T47D (cell line): ENCODE measurements around the gene MOCOS.
"Not testable (repeated sequence)": the region's sequence is repeated elsewhere in the genome, so short reads cannot be mapped to it uniquely, and the experiment has no call there.

Experiments
- DNase-seq, 2 experiments: peaks; one replicate each; pipeline versions ENCODE4 v3.0.0 to v3.0.0-alpha.2; 2011 to 2012; ENCODE audit warnings: low read depth in 1 of 2, low spot score in 1 of 2
- JUND ChIP-seq: IDR thresholded peaks from 2 replicates; pipeline ENCODE4 v1.6.1; 2012; ENCODE audit warnings: low read depth
- in situ Hi-C: cut with HindIII; loops from 2 replicates; pipeline ENCODE4 v1.10.0; 2016; ENCODE audit warnings: low sequenced_read_pairs, low pct_unique_long_range_greater_than_20kb

MOCOS gene

DNA sequence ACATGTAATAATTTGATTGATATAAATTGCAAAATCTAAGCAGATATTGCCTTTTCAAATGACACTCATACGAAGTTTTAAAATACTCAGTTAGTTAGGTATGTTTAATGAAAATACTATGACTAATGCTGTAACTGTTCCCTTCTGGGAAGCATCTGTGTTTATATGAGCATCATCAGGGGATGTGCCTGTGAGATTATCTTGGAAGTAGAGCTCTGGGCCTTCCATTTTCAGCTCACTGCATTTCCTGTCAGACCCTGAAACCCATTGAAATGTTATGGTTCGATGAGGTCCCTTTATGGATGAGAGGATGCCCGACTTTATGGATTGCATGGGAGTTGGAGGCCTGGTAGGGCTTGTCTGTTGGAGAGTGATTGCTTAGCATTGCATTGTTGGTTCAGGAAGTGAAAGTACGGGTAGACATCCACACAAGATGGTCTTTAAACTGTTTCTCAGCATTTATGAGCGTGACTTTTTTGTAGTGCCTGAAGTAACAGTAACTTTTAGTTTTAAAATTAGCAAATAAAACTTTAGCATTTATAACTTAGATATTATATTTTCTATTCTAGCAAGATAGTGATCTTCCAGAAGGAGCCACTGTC is 28.9 kb upstream of the MOCOS start:
- no peak for TF ChIP-seq JUND
- no peak for DNase-seq
- in situ Hi-C loops, result no loop called here

DNA sequence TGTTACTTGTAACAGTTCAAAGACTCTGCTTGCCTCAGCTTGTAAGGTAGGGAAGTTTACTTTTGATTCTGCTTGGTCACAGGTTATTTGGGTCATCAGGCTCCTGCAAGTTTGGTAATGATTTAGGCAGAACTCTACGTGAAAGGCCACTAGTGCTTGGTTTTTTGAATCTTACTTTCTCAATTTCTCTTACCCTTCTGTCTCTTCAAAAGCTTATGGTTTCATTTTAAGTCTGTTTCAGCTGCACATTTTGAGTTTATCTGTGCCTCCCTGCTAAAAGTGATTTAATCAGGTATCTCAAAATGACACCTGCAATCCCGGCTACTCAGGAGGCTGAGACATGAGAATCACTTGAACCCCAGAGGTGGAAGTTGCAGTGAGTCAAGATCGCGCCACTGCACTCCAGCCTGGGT is 26.3 kb upstream of the MOCOS start:
- in situ Hi-C loops, result no loop called here
- no peak for TF ChIP-seq JUND
- no peak for DNase-seq

DNA sequence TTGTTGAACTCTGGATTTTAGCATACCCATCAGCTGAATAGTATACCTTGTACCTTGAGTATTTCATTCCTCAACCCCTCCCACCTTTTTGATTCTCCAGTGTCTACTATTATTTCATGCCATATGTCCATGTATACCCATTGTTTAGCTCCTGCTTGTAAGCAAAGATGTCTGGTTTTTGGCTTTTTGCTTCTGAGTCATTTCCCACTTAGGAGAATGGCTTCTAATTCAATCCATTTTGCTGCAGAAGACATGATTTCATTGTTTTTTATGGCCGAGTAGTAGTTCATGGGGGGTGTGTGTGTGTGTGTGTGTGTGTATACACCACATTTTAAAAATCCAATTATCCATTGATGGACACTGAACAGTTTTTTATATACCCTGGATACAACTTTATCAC is 24.3 kb upstream of the MOCOS start:
- DNase-seq, result no peak
- TF ChIP-seq JUND, result no peak
- in situ Hi-C loops, result no loop called here

DNA sequence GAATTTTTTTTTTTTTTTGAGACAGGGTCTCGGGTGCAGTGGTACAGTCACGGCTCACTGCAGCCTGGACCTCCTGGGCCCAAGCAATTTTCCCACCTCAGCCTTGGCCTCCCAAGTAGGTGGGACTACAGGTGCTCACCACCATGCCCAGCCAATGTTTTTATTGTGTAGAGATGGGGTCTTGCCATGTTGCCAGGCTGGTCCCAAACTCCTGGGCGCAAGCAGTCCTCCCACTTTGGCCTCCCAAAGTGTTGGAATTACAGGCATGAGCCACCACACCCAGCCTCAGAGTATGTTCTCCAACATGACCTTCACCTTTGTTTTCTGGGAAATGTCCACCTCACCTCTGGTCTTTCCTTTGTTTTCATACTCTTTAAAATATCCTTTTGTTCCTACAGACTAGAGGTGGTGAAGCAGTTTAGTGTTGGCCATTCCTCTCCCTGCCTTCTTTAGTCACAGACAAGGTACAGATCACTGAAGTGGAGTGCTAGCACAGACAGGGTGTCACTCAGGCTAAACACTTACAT is 19.5 kb upstream of the MOCOS start:
- no peak for DNase-seq
- no peak for TF ChIP-seq JUND
- in situ Hi-C loops, result no loop called here

GRCh38 chr18:36168296-36168695 is 19.0 kb upstream of the MOCOS start:
- in situ Hi-C loops, DNase-seq: not testable (repeated sequence)

DNA sequence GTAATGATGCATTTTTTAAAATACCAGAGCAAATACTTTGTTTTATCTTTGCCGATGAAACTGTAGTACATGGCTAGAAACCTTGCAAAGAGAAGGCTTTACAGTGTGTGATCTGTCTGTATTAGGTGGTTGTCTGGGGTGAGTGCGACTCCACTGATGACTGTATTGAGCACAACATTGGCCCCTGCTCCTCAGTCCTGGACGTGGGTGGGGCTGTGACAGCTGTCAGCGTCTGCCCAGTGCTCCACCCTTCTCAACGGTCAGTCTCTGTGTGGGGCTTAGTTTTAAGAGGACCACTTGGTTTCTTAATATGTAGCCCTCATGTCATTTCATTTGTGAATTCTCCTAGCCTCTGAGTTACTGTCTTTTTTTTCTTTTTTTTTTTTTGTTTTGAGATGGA is 17.4 kb upstream of the MOCOS start:
- no peak for DNase-seq
- no peak for TF ChIP-seq JUND
- in situ Hi-C loops, result no loop called here

GRCh38 chr18:36175481-36175880 is 11.8 kb upstream of the MOCOS start:
- DNase-seq, result no peak
- in situ Hi-C loops, result no loop called here
- no peak for TF ChIP-seq JUND

- no peak for DNase-seq
- TF ChIP-seq JUND, result no peak
- in situ Hi-C loops, result no loop called here
Measured at GRCh38 chr18:36176177-36176584, 11.1 kb upstream of the MOCOS start.

DNA sequence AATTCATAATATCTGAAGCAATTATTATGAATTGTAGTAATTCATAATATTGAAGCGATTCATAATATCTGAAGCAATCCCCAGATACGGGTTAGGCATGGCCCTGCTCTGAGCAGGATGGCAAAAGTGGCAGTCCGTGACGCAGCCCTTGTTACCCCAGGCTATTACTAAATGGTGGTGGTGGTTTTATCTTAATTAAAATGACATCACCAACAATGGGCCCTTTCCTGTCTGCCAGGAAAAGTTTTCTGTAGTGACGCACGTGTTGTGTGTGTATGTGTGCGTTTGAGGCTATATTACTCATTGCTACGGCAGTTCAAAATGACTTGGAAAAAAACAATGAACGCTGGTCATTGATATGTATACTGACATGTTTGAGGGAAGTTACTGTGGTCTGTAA is 10.6 kb upstream of the MOCOS start:
- in situ Hi-C loops, result no loop called here
- DNase-seq, result no peak
- TF ChIP-seq JUND, result no peak

DNA sequence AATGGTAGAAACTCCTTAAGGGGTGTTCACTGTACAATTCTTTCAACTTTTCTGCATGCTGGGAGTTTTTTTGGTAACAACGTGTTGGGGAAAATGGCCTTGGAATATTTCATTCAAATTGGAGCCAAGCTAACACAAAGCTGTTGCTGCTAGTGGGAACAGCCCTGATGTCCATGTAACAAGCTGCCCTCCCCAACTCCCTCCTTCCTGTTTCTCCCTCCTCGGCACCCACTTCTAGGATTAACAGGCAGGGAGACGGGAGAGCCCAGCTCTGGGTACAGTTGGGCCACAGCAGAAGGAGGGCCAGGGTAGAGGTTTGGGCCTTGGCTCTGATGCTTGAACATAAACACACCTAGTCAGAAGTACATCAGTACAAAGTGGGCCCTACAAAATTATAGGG is 9.4 kb upstream of the MOCOS start:
- TF ChIP-seq JUND, result no peak
- no peak for DNase-seq
- in situ Hi-C loops, result no loop called here

DNA sequence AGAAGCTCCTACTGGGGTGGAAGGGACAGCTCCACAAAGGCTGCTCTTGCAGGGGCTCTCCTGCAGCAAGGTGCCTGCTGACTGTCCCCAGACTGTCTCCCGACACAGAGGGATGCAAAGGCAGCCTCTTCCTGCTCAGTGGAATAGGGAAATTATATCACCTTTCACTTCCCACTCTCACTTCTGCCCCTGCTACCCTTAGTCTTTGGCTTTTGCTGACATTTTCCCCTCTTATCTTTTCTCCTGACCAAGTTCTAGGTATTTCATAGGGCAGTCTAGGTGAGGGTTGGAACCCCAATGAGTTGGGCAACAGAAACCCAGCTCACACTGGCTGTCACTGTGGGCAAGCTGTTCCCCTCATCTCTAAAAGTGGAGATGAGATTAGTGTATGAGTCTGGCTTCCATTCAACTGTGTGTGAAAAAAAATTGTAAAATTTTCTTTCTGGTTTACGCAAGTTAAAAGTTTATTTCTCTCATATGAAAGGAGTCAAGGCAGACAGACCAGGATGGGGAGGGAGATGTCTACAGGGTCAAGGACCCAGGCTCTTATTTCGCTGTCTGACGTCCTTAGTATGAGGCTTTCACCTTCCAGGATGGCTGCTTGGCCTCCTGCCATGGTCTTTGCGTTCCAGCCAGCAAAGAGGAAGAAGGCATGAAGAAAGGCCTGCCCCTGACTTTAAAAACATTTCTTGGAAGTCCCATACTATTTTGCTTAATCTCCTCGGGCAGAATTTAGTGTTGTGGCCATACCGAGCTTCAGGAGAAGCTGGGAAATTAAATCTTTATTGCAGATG is 7.5 kb upstream of the MOCOS start:
- no peak for DNase-seq
- in situ Hi-C loops, result no loop called here
- TF ChIP-seq JUND, result no peak

- no peak for TF ChIP-seq JUND
- no peak for DNase-seq
- in situ Hi-C loops, result no loop called here
Measured at GRCh38 chr18:36181441-36181840, 5.9 kb upstream of the MOCOS start.

DNA sequence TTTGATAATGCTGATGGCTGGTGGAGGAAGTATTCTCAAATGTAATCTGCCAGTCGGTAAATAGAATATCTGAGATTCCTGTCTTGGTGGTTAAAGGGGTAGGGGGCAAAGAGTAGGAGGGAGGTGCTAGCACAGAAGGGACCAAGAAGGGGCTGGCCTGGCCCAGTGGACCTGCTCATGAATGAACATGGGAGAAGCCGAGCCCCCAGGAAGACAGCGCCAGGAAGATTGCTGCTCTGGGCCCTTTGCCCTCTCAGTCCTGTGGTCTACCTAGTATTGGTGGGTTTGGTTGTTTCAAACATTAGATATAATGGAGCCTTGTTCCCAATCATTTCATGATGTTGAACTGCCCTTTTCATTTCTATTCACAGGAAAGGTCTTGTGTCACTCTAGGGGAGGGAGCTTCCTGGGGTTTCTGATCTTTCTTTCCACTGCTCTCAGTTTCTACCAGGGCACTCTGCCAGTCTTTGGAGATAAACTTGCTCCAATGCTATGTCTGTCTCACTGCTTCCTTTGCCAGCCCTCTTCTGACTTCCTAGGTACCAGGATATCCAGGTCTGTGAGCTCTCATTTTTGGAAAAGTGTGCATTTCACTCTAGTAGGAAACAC is 5.3 kb upstream of the MOCOS start:
- no peak for DNase-seq
- TF ChIP-seq JUND, result no peak
- in situ Hi-C loops, result no loop called here
